GM10248 (cell line): ENCODE data around the gene PPP1R9A.

Experiments
- CTCF ChIA-PET: fragments of 300-600 bp; sonication (Branson Sonifier 250); formaldehyde crosslinking; extraction: SDS; loops from one replicate; lab custom pipeline; 2021; ENCODE audit warnings: antibody characterized with exemption; lab: Yijun Ruan, JAX
- POLR2A ChIA-PET: fragments of 350-650 bp; sonication (Branson Sonifier 250); formaldehyde crosslinking; extraction: SDS; loops from one replicate; lab custom pipeline; 2020; ENCODE audit warnings: antibody characterized with exemption; lab: Yijun Ruan, JAX
- DNase-seq: peaks from one replicate; pipeline ENCODE4 v3.0.0; 2012; ENCODE audit errors: extremely low spot score
- CTCF ChIP-seq: IDR thresholded peaks from 2 replicates; pipeline ENCODE4 v1.5.1; 2012; ENCODE audit warnings: mild to moderate bottlenecking, low read depth; ENCODE audit errors: extremely low read depth, missing control alignments, control extremely low read depth

PPP1R9A gene

DNA sequence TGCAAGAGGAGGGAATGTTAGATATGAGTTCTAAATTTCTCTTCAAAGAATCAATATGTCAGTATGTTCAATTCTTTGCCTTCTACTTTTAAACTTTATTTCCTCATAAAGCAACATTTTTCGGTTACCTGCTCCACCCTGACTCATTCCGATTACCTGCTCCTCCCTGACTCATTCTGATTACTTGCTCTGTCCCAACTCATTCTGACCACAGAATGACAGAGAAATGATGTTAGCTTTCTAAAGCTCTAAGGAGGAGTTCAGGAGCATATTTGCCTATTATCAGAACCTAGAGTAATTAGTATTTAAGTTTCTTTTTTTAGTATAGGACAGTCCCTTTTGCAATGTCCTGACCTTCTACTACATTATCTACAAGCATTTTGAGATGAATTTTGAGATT lies 24.5 kb upstream of the PPP1R9A start:
- ChIA-PET CTCF (no interaction called here), POLR2A (no interaction called here)
- no peak for DNase-seq
- TF ChIP-seq CTCF, result no peak

GRCh38 chr7:94883616-94884015 lies 23.8 kb upstream of the PPP1R9A start:
- POLR2A ChIA-PET, result no interaction called here

GRCh38 chr7:94888551-94888950 lies 18.8 kb upstream of the PPP1R9A start:
- TF ChIP-seq CTCF, result no peak
- ChIA-PET POLR2A (no interaction called here), CTCF (interaction anchor here (1.4 to 1.9 kb wide), 2 partner anchors 15 to 16 kb away, joined by 3 to 4 read pairs; no protein-coding TSS in a partner anchor)
- no peak for DNase-seq

More at GRCh38 chr7:94883616-94884015, 23.8 kb upstream of the PPP1R9A start:
- CTCF ChIA-PET, result no interaction called here
- DNase-seq, result no peak
- TF ChIP-seq CTCF, result no peak

DNA sequence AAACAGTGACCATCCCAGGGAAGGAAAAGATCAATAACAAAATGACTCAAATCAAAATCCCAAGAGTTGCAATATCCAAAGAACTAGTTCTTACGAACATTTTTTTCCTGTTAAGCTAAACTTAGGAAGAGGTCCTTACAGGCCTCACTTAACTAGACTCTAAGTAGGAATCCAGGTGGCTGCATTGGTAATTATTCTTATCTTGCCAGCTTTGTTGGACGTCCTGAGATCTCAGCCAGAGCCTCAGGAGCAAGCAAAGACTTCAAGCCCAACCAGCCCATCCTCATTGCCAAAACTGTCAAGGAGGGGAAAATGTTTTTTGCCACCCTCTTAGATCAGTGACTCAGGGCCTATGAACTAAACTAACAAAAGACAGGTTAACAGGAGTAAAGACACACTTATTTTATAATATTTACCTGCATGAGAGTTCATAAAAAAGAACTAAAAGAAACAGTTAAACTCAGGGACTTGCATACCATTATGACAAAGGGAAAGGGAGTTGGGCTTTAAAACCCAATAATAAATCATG lies 18.3 kb upstream of the PPP1R9A start:
- ChIA-PET POLR2A (no interaction called here), CTCF (interaction anchor here (1.4 to 1.9 kb wide), 2 partner anchors 15 to 17 kb away, joined by 3 to 4 read pairs; no protein-coding TSS in a partner anchor)
- no peak for DNase-seq
- no peak for TF ChIP-seq CTCF

DNA sequence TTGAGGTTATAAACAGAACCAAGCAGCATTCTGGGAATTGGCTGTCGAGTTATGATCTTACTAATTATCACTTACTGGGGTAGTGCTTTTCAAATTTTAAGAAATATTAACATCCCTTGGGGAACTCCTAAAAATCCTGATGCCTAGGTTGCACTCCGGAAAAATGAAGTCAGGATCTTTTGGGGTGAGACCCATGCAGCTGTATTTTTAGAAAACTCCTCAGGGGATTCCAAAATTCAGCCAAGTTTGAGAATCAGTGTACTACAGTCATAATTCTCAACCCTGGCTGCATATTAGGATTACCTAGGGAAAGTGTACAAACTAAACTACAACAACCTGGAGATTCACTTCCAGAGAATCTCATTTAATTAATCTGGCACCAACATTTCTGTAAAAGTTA lies 17.2 kb upstream of the PPP1R9A start:
- CTCF ChIA-PET, result no interaction called here

DNA sequence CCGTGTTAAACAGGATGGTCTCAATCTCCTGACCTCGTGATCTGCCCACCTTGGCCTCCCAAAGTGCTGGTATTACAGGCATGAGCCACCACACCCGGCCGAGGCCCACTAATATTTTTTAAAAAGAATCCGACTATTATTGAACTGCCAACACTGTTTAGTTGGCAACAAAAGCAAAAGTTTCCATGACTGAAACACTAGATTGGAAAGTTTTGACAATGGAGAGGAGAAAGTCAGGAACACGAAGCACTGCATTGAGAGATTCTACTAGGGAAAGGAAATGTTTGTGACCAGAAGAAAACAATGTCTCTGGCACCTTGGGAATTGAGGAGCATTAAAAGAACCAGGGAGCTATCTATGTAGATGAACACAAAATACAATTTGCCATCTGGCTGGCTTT lies 13.7 kb upstream of the PPP1R9A start:
- CTCF ChIA-PET, result no interaction called here
- TF ChIP-seq CTCF, result no peak
- POLR2A ChIA-PET, result no interaction called here
- DNase-seq, result no peak

More for the DNA sequence above, 17.2 kb upstream of the PPP1R9A start:
- no peak for DNase-seq
- POLR2A ChIA-PET, result no interaction called here
- TF ChIP-seq CTCF, result no peak
